GM23248 (cell line): ENCODE results near the gene ALCAM.

Source experiments
- EZH2 ChIP-seq: fragments of 200-600 bp; sonication (generic); IDR thresholded peaks from 2 replicates; pipeline ENCODE4 v1.6.1; 2018; ENCODE audit warnings: antibody characterized with exemption, mild to moderate bottlenecking; ENCODE audit not compliant: insufficient read depth, poor library complexity, severe bottlenecking
- EZH2phosphoT487 ChIP-seq: fragments of 200-600 bp; sonication (generic); IDR thresholded peaks from 2 replicates; pipeline ENCODE4 v1.6.1; 2018; ENCODE audit warnings: antibody characterized with exemption, moderate library complexity, mild to moderate bottlenecking, low read depth; ENCODE audit not compliant: insufficient read depth

DNA sequence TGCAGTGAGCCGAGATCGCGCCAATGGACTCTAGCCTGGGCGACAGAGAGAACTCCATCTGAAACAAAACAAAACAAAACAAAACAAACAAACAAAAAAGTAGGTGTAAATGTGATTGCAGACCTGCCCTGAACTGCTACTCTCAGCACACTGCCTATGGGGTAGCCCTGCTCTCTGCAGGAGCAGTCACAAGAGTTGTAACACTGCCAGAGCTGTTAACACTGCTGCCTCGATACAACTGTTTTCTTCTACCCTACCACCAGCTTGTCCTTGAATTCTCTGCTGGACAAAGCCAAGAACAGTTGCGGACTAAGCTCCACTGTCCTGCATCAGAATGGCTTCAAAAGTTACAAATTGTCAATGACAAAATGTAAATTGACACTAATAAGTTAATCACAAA lies 89.3 kb downstream of the ALCAM start:
- TF ChIP-seq EZH2 (no peak), EZH2phosphoT487 (no peak)
